DMS53 (cell line): ENCODE data around the gene REEP2.

Experiments used
- DNase-seq: peaks from one replicate; lab custom pipeline; 2025; lab: John Stamatoyannopoulos, UW

Gene REEP2

GRCh38 chr5:138448481-138449398, 9.9 kb downstream of the REEP2 start:
- peak; percentile 61 for DNase-seq

GRCh38 chr5:138449501-138450239, 10.8 kb downstream of the REEP2 start:
- DNase-seq: peak; percentile 95

GRCh38 chr5:138450971-138451370, 12.1 kb downstream of the REEP2 start:
- no peak for DNase-seq

- no peak for DNase-seq
These were observed 13.9 kb downstream of the REEP2 start for GRCh38 chr5:138452720-138453119.

- no peak for DNase-seq
These were observed 14.7 kb downstream of the REEP2 start for GRCh38 chr5:138453590-138453989.

GRCh38 chr5:138454121-138454520, 15.3 kb downstream of the REEP2 start:
- no peak for DNase-seq

GRCh38 chr5:138455232-138455930, 16.5 kb downstream of the REEP2 start:
- no peak for DNase-seq

- no peak for DNase-seq
These were observed 18.8 kb downstream of the REEP2 start for GRCh38 chr5:138457531-138458275.

GRCh38 chr5:138458384-138458783, 19.5 kb downstream of the REEP2 start:
- DNase-seq: no peak

GRCh38 chr5:138458856-138459255, 20.0 kb downstream of the REEP2 start:
- DNase-seq: no peak

- DNase-seq: no peak
These were observed 20.6 kb downstream of the REEP2 start for GRCh38 chr5:138459311-138459933.

- DNase-seq: no peak
These were observed 21.3 kb downstream of the REEP2 start for GRCh38 chr5:138460032-138460693.

- peak; percentile 18 for DNase-seq
These were observed 22.7 kb downstream of the REEP2 start for GRCh38 chr5:138461343-138462125.

GRCh38 chr5:138463419-138464007, 24.7 kb downstream of the REEP2 start:
- DNase-seq: peak; percentile 72

- peak; percentile 97 for DNase-seq
These were observed 25.1 kb downstream of the REEP2 start for GRCh38 chr5:138464008-138464387.

GRCh38 chr5:138464388-138465260, 25.8 kb downstream of the REEP2 start:
- DNase-seq: peak; percentile 100

GRCh38 chr5:138465261-138466124, 26.6 kb downstream of the REEP2 start, which contains the start of gene EGR1:
TSS of gene EGR1 (plus strand) at chr5:138465479. CDS start at chr5:138465762, 283 bp downstream.
- peak; percentile 97 for DNase-seq
